H1 (cell line): Measurements from ENCODE around the gene LRRC28. TPM values are rescaled to one million over a fixed set of nuclear protein-coding genes. Genes with fewer than 3 reads are reported as not detected.

ENCODE experiments used
- ATF2 ChIP-seq: IDR thresholded peaks from 2 replicates; pipeline ENCODE4 v1.6.1; 2012; ENCODE audit warnings: low read length, inconsistent platforms
- CBX8 ChIP-seq: fragments of 300-800, 300-1000 bp; sonication (generic); IDR thresholded peaks from 2 replicates; pipeline ENCODE4 v1.7.1; 2016; ENCODE audit warnings: low read depth, low read length, borderline replicate concordance
- HDAC6 ChIP-seq: IDR thresholded peaks from one replicate; pipeline ENCODE4 v1.7.1; 2012; ENCODE audit warnings: low read depth, mild to moderate bottlenecking, inconsistent platforms, low read length, moderate library complexity
- polyA plus RNA-seq, 7 experiments: library from polyadenylated mRNA; depleted of rRNA in 3 of 7; stranded (reverse) in 5 of 7; unstranded in 2 of 7; fragments of >200 nt in 5 of 7; fragments of 200-250 nt in 2 of 7; gene quantifications; 1 replicate in 5 of 7; 2 replicates in 1 of 7; 4 replicates in 1 of 7; pipeline versions ENCODE4 v1.2.1 to v1.2.3, GENCODE V29; 2011 to 2013; ENCODE audit warnings: missing spikeins in 2 of 7, mixed read lengths in 2 of 7
- total RNA-seq: library from RNA; stranded (reverse); fragmentation: NEBNext Ultra II Directional; extraction: Animal tissue kit (Norgen Biotek cat#: 25700); gene quantifications from 2 replicates; pipeline ENCODE4 v1.2.1, GENCODE V29; 2021

The LRRC28 gene
- total and polyA plus RNA-seq, 2 of the 8 experiments (the other 6 are each of a cell fraction or from before 2014, with no cell fraction given), result 20.2 to 23.3 TPM

GRCh38 chr15:99224372-99225214 is 26.7 kb upstream of the LRRC28 start (continued):
- TF ChIP-seq HDAC6, result no peak
- TF ChIP-seq CBX8, result no peak
- no peak for TF ChIP-seq ATF2
